HepG2 (cell line): Measurements from ENCODE around the gene ARFIP1. TPM values are rescaled to one million over a fixed set of nuclear protein-coding genes. Genes with fewer than 3 reads are reported as not detected.

ENCODE experiments used
- ARID3A ChIP-seq: IDR thresholded peaks from 2 replicates; pipeline ENCODE4 v1.6.1; 2012; ENCODE audit warnings: low read depth, low read length, improper control_type of control experiment
- GFI1 ChIP-seq: sonication (generic); formaldehyde crosslinking; IDR thresholded peaks from 2 replicates; pipeline ENCODE4 v1.5.0; 2020; ENCODE audit warnings: missing genetic modification reagents, mild to moderate bottlenecking, borderline replicate concordance
- ISX ChIP-seq: sonication (generic); formaldehyde crosslinking; conservative IDR thresholded peaks from 2 replicates; pipeline ENCODE4 v1.5.0; 2020; ENCODE audit warnings: missing genetic modification reagents
- MAX ChIP-seq: IDR thresholded peaks from 2 replicates; pipeline ENCODE4 v1.6.1; 2012; ENCODE audit warnings: inconsistent platforms
- NONO ChIP-seq, 2 experiments: fragments of 450-650 bp in 1 of 2; sonication (generic) in 1 of 2; formaldehyde crosslinking in 1 of 2; IDR thresholded peaks in 1 of 2; conservative IDR thresholded peaks in 1 of 2; 2 replicates each; pipeline versions ENCODE4 v1.6.1 to v1.8.0; 2017 to 2022; ENCODE audit warnings: mild to moderate bottlenecking in 1 of 2, missing genetic modification reagents in 1 of 2, moderate library complexity in 1 of 2
- PRDM10 ChIP-seq: sonication (generic); formaldehyde crosslinking; IDR thresholded peaks from 2 replicates; pipeline ENCODE4 v1.4.0; 2020; ENCODE audit warnings: low read depth, missing genetic modification reagents
- RXRB ChIP-seq: IDR thresholded peaks from 2 replicates; pipeline ENCODE4 v1.6.1; 2016; ENCODE audit warnings: borderline replicate concordance, missing genetic modification reagents, missing compliant biosample characterization
- ZBTB37 ChIP-seq: sonication (generic); formaldehyde crosslinking; IDR thresholded peaks from 2 replicates; pipeline ENCODE4 v1.4.0; 2020; ENCODE audit warnings: mild to moderate bottlenecking, missing genetic modification reagents
- ZNF264 ChIP-seq: sonication (generic); formaldehyde crosslinking; IDR thresholded peaks from 2 replicates; pipeline ENCODE4 v1.4.0; 2020; ENCODE audit warnings: missing genetic modification reagents
- ZNF276 ChIP-seq: sonication (generic); formaldehyde crosslinking; IDR thresholded peaks from 2 replicates; pipeline ENCODE4 v1.4.0; 2020; ENCODE audit warnings: mild to moderate bottlenecking, low read depth, missing genetic modification reagents
- polyA plus RNA-seq, 8 experiments: library from polyadenylated mRNA; depleted of rRNA in 3 of 8; stranded (reverse) in 7 of 8; unstranded in 1 of 8; fragments of >200 nt; fragmentation: Illumina TruSeq in 4 of 8; extraction: Trizol in 4 of 8; gene quantifications; 2 replicates each; pipeline versions ENCODE4 v1.2.1 to v1.2.3, GENCODE V29; 2011 to 2016; ENCODE audit warnings: low read depth in 4 of 8, missing spikeins in 1 of 8, mixed read lengths in 1 of 8; ENCODE audit not compliant: insufficient read depth in 1 of 8
- total RNA-seq, 5 experiments: library from RNA; depleted of rRNA; stranded (reverse); fragments of >200 nt; fragmentation: Illumina TruSeq; extraction: Trizol; gene quantifications; 2 replicates each; pipeline ENCODE4 v1.2.3, GENCODE V29; 2016; ENCODE audit warnings: low read depth in 1 of 5

Gene ARFIP1
- total and polyA plus RNA-seq, 2 of the 13 experiments (the other 11 are each of a cell fraction or from before 2014, with no cell fraction given): 9.9 to 27.7 TPM

- TF ChIP-seq ZBTB37 (no peak), ISX (CRISPR knock-in tag) (no peak), ZNF264 (CRISPR knock-in tag) (no peak), MAX (no peak), NONO (IDR thresholded peaks at IDR 0.05) (no peak), NONO (CRISPR knock-in tag; conservative IDR thresholded peaks at IDR 0.05) (no peak), ARID3A (no peak), GFI1 (CRISPR knock-in tag) (no peak), PRDM10 (no peak), ZNF276 (CRISPR knock-in tag) (no peak), RXRB (no peak)
Observed at GRCh38 chr4:152901205-152901604, 121.5 kb downstream of the ARFIP1 start (continued).
